Calu3 (cell line): ENCODE measurements around the gene SDHC. TPM values are rescaled to one million over a fixed set of nuclear protein-coding genes. Genes with fewer than 3 reads are reported as not detected.
"Not testable (repeated sequence)": the region's sequence is repeated elsewhere in the genome, so short reads cannot be mapped to it uniquely, and the experiment has no call there.

Experiments used
- BruUV-seq: library from RNA; stranded (reverse); fragments of 400-500 nt; replicated peaks from 2 replicates; lab custom pipeline; 2021; lab: Mats Ljungman, UMichigan
- CTCF ChIA-PET: fragments of 300-600 bp; sonication (Branson Sonifier 250); formaldehyde crosslinking; loops from one replicate; lab custom pipeline; 2022; ENCODE audit warnings: antibody characterized with exemption; lab: Charles Lee
- DNase-seq: peaks from one replicate; pipeline ENCODE4 v3.0.0; 2022
- H3K27ac Mint-ChIP-seq: one replicate; pipeline ENCODE4 v1.8.0; 2022; ENCODE audit warnings: mixed read lengths; ENCODE audit not compliant: unreplicated experiment
- H3K27me3 Mint-ChIP-seq: one replicate; pipeline ENCODE4 v1.8.0; 2022; ENCODE audit warnings: mixed read lengths; ENCODE audit not compliant: unreplicated experiment
- H3K36me3 Mint-ChIP-seq: one replicate; pipeline ENCODE4 v1.8.0; 2022; ENCODE audit warnings: mild to moderate bottlenecking, moderate library complexity, mixed read lengths; ENCODE audit not compliant: insufficient read depth, unreplicated experiment
- H3K4me1 Mint-ChIP-seq: one replicate; pipeline ENCODE4 v1.8.0; 2022; ENCODE audit warnings: mild to moderate bottlenecking, low read depth, mixed read lengths; ENCODE audit not compliant: unreplicated experiment
- H3K4me3 Mint-ChIP-seq: one replicate; pipeline ENCODE4 v1.8.0; 2022; ENCODE audit warnings: mild to moderate bottlenecking, low read depth, moderate library complexity, mixed read lengths; ENCODE audit not compliant: unreplicated experiment
- H3K9me3 Mint-ChIP-seq: one replicate; pipeline ENCODE4 v1.8.0; 2022; ENCODE audit warnings: low read depth, mixed read lengths; ENCODE audit not compliant: unreplicated experiment
- intact Hi-C: fragments of 100-400 bp; cut with micrococcal nuclease; formaldehyde crosslinking; loops from one replicate; pipeline ENCODE4 v1.10.0; 2022; ENCODE audit not compliant: unreplicated experiment
- total RNA-seq: library from RNA; stranded (reverse); gene quantifications from 2 replicates; pipeline ENCODE4 v1.2.3, GENCODE V29; 2022
- TF ChIP-seq, protein P1 (sequence below): fragments of 200-600 bp; IDR thresholded peaks from one replicate; pipeline ENCODE4 v1.8.0; 2022; ENCODE audit warnings: antibody characterized with exemption; ENCODE audit not compliant: unreplicated experiment

The SDHC gene
- total RNA-seq, 1 experiment from 2014 or later, result 245 TPM

DNA sequence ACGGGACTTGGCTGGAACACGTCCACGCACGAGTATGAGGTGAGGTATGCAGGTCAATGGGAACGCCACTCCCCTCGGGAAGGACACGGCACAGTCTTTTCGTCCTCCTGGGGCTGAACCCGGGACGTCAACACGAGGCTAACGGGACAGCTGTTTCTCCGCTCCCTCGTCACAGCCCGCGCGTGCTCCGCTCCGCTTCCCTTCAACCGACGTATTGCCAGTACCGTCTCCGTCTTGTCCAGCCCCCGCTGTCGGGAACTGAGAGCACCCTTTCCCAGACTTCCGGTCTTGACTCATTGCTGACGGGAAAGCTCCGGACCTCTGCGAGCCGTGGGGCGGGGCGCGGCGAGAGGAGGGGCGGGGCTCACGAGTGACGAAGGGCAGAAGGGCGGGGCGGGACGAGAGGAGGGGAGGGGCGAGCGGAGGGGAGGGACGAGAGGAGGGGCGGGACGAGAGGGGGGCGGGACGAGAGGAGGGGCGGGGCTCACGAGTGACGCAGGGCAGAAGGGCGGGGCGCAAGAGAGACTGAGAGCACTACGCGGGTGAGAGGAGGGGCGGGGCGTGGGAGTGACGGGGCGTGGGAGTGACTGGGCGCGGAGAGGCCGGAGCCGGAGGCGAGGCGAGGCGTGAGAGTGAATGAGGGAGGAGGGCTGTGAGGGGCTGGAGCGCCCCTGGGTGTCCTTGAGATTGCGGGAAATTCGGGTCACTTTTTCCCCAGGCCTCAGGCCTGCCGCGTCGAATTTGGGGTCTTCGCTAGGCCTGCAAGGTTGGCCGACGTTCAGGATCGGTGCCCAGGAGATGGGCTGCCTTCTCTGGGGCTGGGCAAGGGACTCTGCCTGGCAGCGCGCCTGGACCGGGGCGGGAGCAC lies 75.7 kb downstream of the SDHC start:
- Mint-ChIP-seq H3K36me3 (peaks cover 20% of the 10 kb centered on the region), H3K9me3 (no peaks in the 10 kb centered on the region), H3K27ac (peak overlapping the region; percentile 94), H3K27me3 (no peaks in the 10 kb centered on the region), H3K4me3 (peak overlapping the region; percentile 81), H3K4me1 (peaks cover 10% of the 10 kb centered on the region)
- DNase-seq, result peak; percentile 98
- intact Hi-C loops, result no loop called here
- CTCF ChIA-PET, result interaction anchor here (0.6 to 0.7 kb wide), 6 partner anchors 9 to 224 kb away, joined by 3 to 10 read pairs (median 4); partner anchors contain the start of gene TOMM40L
- BruUV-seq, result no TSS peak
- TF ChIP-seq, protein P1, sequence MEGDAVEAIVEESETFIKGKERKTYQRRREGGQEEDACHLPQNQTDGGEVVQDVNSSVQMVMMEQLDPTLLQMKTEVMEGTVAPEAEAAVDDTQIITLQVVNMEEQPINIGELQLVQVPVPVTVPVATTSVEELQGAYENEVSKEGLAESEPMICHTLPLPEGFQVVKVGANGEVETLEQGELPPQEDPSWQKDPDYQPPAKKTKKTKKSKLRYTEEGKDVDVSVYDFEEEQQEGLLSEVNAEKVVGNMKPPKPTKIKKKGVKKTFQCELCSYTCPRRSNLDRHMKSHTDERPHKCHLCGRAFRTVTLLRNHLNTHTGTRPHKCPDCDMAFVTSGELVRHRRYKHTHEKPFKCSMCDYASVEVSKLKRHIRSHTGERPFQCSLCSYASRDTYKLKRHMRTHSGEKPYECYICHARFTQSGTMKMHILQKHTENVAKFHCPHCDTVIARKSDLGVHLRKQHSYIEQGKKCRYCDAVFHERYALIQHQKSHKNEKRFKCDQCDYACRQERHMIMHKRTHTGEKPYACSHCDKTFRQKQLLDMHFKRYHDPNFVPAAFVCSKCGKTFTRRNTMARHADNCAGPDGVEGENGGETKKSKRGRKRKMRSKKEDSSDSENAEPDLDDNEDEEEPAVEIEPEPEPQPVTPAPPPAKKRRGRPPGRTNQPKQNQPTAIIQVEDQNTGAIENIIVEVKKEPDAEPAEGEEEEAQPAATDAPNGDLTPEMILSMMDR, result no peak

DNA sequence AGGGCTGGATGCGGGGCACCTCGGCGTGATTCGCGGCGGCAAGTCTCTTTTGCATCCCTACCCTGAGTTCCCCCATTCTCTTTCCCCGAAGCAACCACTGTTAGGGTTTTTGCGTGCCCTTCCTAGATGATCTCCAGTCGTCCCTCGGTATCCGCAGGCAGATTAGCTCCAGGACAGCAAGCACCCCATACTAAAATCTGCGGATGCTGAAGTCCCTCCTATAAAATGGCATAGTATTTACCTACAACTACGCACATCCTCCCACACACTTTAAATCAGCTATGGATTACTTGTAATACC lies 76.3 kb downstream of the SDHC start:
- Mint-ChIP-seq H3K9me3 (no peaks in the 10 kb centered on the region), H3K4me3 (peak overlapping the region; percentile 81), H3K27me3 (no peaks in the 10 kb centered on the region), H3K36me3 (peaks cover 20% of the 10 kb centered on the region), H3K4me1 (peaks cover 10% of the 10 kb centered on the region), H3K27ac (peak overlapping the region; percentile 94)
- CTCF ChIA-PET, result no interaction called here
- no peak for DNase-seq
- TF ChIP-seq, protein P1, result no peak
- intact Hi-C loops, result no loop called here
- BruUV-seq, result TSS peak; percentile 87

DNA sequence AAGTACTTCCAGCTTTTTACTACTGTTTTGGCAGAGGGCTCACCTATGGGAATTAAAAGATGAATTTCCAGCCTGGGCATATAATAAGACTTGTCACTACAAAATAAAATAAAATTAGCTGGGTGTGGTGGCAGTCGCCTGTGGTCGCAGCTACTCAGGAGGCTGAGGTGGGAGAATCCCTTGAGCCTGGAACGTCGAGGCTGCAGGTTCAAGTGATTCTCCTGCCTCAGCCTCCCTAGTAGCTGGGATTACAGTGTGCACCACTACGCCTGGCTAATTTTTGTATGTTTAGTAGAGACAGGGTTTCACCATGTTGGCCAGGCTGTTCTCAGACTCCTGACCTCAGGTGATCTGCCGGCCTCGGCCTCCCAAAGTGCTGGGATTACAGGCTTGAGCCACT lies 77.0 kb downstream of the SDHC start:
- CTCF ChIA-PET, result interaction anchor here (0.7 kb wide), 1 partner anchor 1129 kb away, joined by 3 read pairs; no protein-coding TSS in a partner anchor
- DNase-seq, intact Hi-C loops, H3K27me3 Mint-ChIP-seq, BruUV-seq, H3K9me3 Mint-ChIP-seq: not testable (repeated sequence)
- Mint-ChIP-seq H3K4me3 (peak overlapping the region; percentile 81), H3K27ac (peak overlapping the region; percentile 94), H3K36me3 (peaks cover 20% of the 10 kb centered on the region), H3K4me1 (peaks cover 10% of the 10 kb centered on the region)

DNA sequence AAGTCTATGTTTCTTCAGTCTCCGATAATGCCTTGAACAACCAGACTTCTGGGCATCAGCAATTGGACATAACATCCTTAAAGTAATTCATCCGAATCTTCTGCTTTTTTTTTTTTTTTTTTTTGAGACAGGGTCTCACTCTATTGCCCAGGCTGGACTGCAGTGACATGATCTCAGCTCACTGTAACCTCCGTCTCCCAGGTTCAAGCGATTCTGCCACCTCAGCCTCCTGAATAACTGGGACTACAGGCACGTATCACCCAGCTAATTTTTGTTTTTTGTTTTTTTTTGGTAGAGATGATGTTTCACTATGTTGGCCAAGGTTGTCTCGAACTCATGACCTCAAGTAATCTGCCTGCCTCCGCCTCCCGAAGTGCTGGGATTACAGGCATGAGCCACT lies 77.4 kb downstream of the SDHC start:
- H3K36me3 Mint-ChIP-seq, result peaks cover 20% of the 10 kb centered on the region
- intact Hi-C loops, result no loop called here
- H3K9me3 Mint-ChIP-seq, result no peaks in the 10 kb centered on the region
- BruUV-seq, result no TSS peak
- H3K4me1 Mint-ChIP-seq, result peaks cover 10% of the 10 kb centered on the region
- CTCF ChIA-PET, result interaction anchor here (0.7 kb wide), 1 partner anchor 1128 kb away, joined by 3 read pairs; no protein-coding TSS in a partner anchor
- H3K4me3 Mint-ChIP-seq, result no peak overlapping the region
- no peak overlapping the region for H3K27ac Mint-ChIP-seq
- no peaks in the 10 kb centered on the region for H3K27me3 Mint-ChIP-seq
- TF ChIP-seq, protein P1, result no peak
- no peak for DNase-seq
